Gastroesophageal sphincter (tissue), 4 donors: Measurements from ENCODE around the gene TMEM207. TPM values are rescaled to one million over a fixed set of nuclear protein-coding genes. Genes with fewer than 3 reads are reported as not detected.

Experiments used
- ATAC-seq: fragments of 150-250 bp; one replicate; pipeline ENCODE4 v1.9.1; 2016; ENCODE audit warnings: mild to moderate bottlenecking, moderate library complexity
- H3K27ac ChIP-seq, 4 donors: fragments of 200-600 bp; sonication (generic) in 3 of 4; 1 replicate in 3 of 4; 2 replicates in 1 of 4; pipeline ENCODE4 v1.5.1; 2016 to 2019
- H3K27me3 ChIP-seq: fragments of 200-600 bp; sonication (generic); one replicate; pipeline ENCODE4 v1.5.1; 2019
- H3K36me3 ChIP-seq, 2 donors: fragments of 200-600 bp; sonication (generic); one replicate each; pipeline ENCODE4 v1.5.1; 2019; ENCODE audit warnings: control low read depth in 1 of 2
- H3K4me1 ChIP-seq, 3 donors: fragments of 200-600 bp; sonication (generic); 1 replicate in 2 of 3; 2 replicates in 1 of 3; pipeline ENCODE4 v1.5.1; 2016 to 2019; ENCODE audit warnings: control low read depth in 2 of 3
- H3K4me3 ChIP-seq, 2 donors: fragments of 200-600 bp; sonication (generic); one replicate each; pipeline ENCODE4 v1.5.1; 2019; ENCODE audit warnings: mild to moderate bottlenecking in 1 of 2, moderate library complexity in 1 of 2
- H3K9me3 ChIP-seq, 3 donors: fragments of 200-600 bp; sonication (generic); one replicate each; pipeline ENCODE4 v1.5.1; 2017 to 2019; ENCODE audit warnings: control low read depth in 2 of 3
- CTCF ChIP-seq, 4 experiments: fragments of 200-600 bp in 2 of 4; fragments of 450-650 bp in 2 of 4; sonication (generic) in 1 of 4; IDR thresholded peaks; one replicate each; pipeline ENCODE4 v1.5.1; 2017 to 2019; ENCODE audit warnings: antibody characterized with exemption in 4 of 4, mild to moderate bottlenecking in 2 of 4, moderate library complexity in 2 of 4
- EP300 ChIP-seq: sonication (generic); formaldehyde crosslinking; IDR thresholded peaks from one replicate; pipeline ENCODE4 v1.6.1; 2017; ENCODE audit warnings: antibody characterized with exemption, mild to moderate bottlenecking
- POLR2A ChIP-seq, 2 donors: fragments of 450-650 bp; IDR thresholded peaks; one replicate each; pipeline ENCODE4 v1.6.1; 2017; ENCODE audit warnings: antibody characterized with exemption in 2 of 2, mild to moderate bottlenecking in 2 of 2, moderate library complexity in 1 of 2
- POLR2AphosphoS5 ChIP-seq: sonication (generic); formaldehyde crosslinking; IDR thresholded peaks from one replicate; pipeline ENCODE4 v1.6.1; 2017; ENCODE audit warnings: antibody characterized with exemption
- WGBS, 2 donors: methylation state at CpG; one replicate each; pipeline ENCODE4 v1.1.5; 2018; ENCODE audit warnings: low coverage in 1 of 2; 5-methylcytosine and 5-hydroxymethylcytosine counted together
- total RNA-seq, 4 donors: library from RNA; depleted of rRNA; stranded (reverse); fragments of >200 nt; gene quantifications; one replicate each; pipeline ENCODE4 v1.1.0, GENCODE V29; 2016

Gene TMEM207
- total RNA-seq, 4 donors from 2014 or later = not detected

DNA sequence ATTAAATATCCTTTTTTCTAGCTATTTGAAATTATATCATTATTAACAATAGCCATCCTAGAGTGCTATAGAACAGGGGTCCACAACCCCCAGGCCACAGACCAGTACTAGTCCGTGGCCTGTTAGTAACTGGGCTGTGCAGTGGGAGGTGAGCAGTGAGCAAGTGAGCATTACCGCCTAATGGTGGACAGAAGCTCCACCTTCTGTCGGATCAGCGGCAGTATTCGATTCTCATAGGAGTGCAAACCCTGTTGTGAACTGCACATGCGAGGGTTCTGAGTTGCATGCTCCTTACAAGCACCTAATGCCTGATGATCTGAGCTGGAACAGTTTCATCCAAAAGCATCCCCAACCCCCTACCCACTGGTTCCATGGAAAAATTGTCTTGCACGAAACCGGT lies 50.0 kb downstream of the TMEM207 start:
- TF ChIP-seq POLR2AphosphoS5 = no peak
- TF ChIP-seq POLR2A (IDR thresholded peaks at IDR 0.05) = no peak
- TF ChIP-seq CTCF (IDR thresholded peaks at IDR 0.05) = no peak
- no peak for TF ChIP-seq EP300
- no peaks in the 10 kb centered on the region for H3K9me3 ChIP-seq
- no peaks in the 10 kb centered on the region for H3K36me3 ChIP-seq
- no peak overlapping the region for H3K4me3 ChIP-seq
- WGBS, 2 donors = 93 to 97% methylated on average over 2 to 8 of the region's 8 CpGs
- ATAC-seq = no peak
- no peaks in the 10 kb centered on the region for H3K4me1 ChIP-seq
- H3K27ac ChIP-seq = no peak overlapping the region
- no peaks in the 10 kb centered on the region for H3K27me3 ChIP-seq

- 70 to 81% methylated on average over 4 of the region's 4 CpGs for WGBS, 2 donors
- Histone ChIP-seq H3K27me3 (no peaks in the 10 kb centered on the region), H3K4me1 (no peaks in the 10 kb centered on the region), H3K4me3 (no peak overlapping the region), H3K36me3 (no peaks in the 10 kb centered on the region), H3K9me3 (no peaks in the 10 kb centered on the region), H3K27ac (no peak overlapping the region)
- ATAC-seq = no peak
- no peak for TF ChIP-seq POLR2AphosphoS5
Measured at GRCh38 chr3:190397889-190398288, 51.8 kb downstream of the TMEM207 start.

- TF ChIP-seq POLR2A (IDR thresholded peaks at IDR 0.05) = no peak
- TF ChIP-seq POLR2AphosphoS5 = no peak
- no peak for TF ChIP-seq CTCF (IDR thresholded peaks at IDR 0.05)
- no peak for TF ChIP-seq EP300
- H3K27ac ChIP-seq = no peak overlapping the region
- H3K27me3 ChIP-seq = no peaks in the 10 kb centered on the region
Measured at GRCh38 chr3:190396001-190396400, 53.7 kb downstream of the TMEM207 start.

GRCh38 chr3:190388703-190389102 lies 61.0 kb downstream of the TMEM207 start:
- no peaks in the 10 kb centered on the region for H3K9me3 ChIP-seq
- no peak overlapping the region for H3K27ac ChIP-seq
- H3K4me3 ChIP-seq = no peak overlapping the region
- no peaks in the 10 kb centered on the region for H3K36me3 ChIP-seq
- H3K4me1 ChIP-seq = no peaks in the 10 kb centered on the region
- TF ChIP-seq CTCF (IDR thresholded peaks at IDR 0.05) (no peak), POLR2A (IDR thresholded peaks at IDR 0.05) (no peak), POLR2AphosphoS5 (no peak), EP300 (no peak)
- WGBS, 2 donors = 71 to 74% methylated on average over 3 of the region's 3 CpGs
- H3K27me3 ChIP-seq = no peaks in the 10 kb centered on the region
- ATAC-seq = no peak

More at GRCh38 chr3:190396001-190396400, 53.7 kb downstream of the TMEM207 start:
- no peak for ATAC-seq
- H3K9me3 ChIP-seq = no peaks in the 10 kb centered on the region
- no peaks in the 10 kb centered on the region for H3K4me1 ChIP-seq
- no peak overlapping the region for H3K4me3 ChIP-seq
- H3K36me3 ChIP-seq = no peaks in the 10 kb centered on the region

- TF ChIP-seq EP300 (no peak), POLR2A (IDR thresholded peaks at IDR 0.05) (no peak), POLR2AphosphoS5 (no peak)
- Histone ChIP-seq H3K4me1 (no peaks in the 10 kb centered on the region), H3K27me3 (no peaks in the 10 kb centered on the region), H3K36me3 (no peaks in the 10 kb centered on the region), H3K9me3 (no peaks in the 10 kb centered on the region), H3K27ac (no peak within 1 kb of the TSS), H3K4me3 (no peak within 1 kb of the TSS)
- WGBS, 2 donors = 80 to 84% methylated on average over 9 to 12 of the region's 12 CpGs
- ATAC-seq = no peak
Measured at GRCh38 chr3:190387578-190388213, 62.0 kb downstream of the TMEM207 start, which contains the start of gene CLDN16. Gene CLDN16 (plus strand): TSS chr3:190388163. CDS start chr3:190388330, 167 bp downstream.
